ENCODE measurements around the gene IQSEC2.

- TF ChIP-seq POLR2AphosphoS5 (IDR thresholded peaks at IDR 0.05; ENCODE audit: low read depth, low read length) (no peak), ZFP41 (CRISPR knock-in tag; IDR thresholded peaks at IDR 0.05; ENCODE audit: borderline replicate concordance) (no peak), SP4 (CRISPR knock-in tag; IDR thresholded peaks at IDR 0.05) (no peak), NFAT5 (CRISPR knock-in tag; IDR thresholded peaks at IDR 0.05) (no peak), NR2F6 (IDR thresholded peaks at IDR 0.05) (no peak), NR2F6 (CRISPR knock-in tag; IDR thresholded peaks at IDR 0.05) (no peak), MLX (CRISPR knock-in tag; IDR thresholded peaks at IDR 0.05) (no peak), MYC (CRISPR knock-in tag; IDR thresholded peaks at IDR 0.05; ENCODE audit: borderline replicate concordance) (no peak), NR1H2 (CRISPR knock-in tag; IDR thresholded peaks at IDR 0.05; ENCODE audit: borderline replicate concordance, low read depth) (no peak), ZNF615 (CRISPR knock-in tag; IDR thresholded peaks at IDR 0.05; ENCODE audit: borderline replicate concordance) (no peak), PBX3 (CRISPR knock-in tag; IDR thresholded peaks at IDR 0.05; ENCODE audit: borderline replicate concordance) (no peak), CHD2 (IDR thresholded peaks at IDR 0.05; ENCODE audit: low read depth, low read length) (no peak), ZNF672 (CRISPR knock-in tag; IDR thresholded peaks at IDR 0.05) (no peak)
Measured at GRCh38 chrX:53281321-53281822, at the start of gene IQSEC2.
